Stomach (tissue), 4 donors: ENCODE data around the gene TSHZ1.

Experiments
- CTCF ChIP-seq, 7 experiments: fragments of 450-650 bp in 4 of 7; fragments of 200-600 bp in 3 of 7; sonication (generic) in 3 of 7; IDR thresholded peaks; one replicate each; pipeline ENCODE4 v1.5.1; 2016 to 2019; ENCODE audit warnings: antibody characterized with exemption in 7 of 7, control low read depth in 2 of 7, mild to moderate bottlenecking in 1 of 7
- EP300 ChIP-seq: sonication (generic); formaldehyde crosslinking; IDR thresholded peaks from one replicate; pipeline ENCODE4 v1.6.1; 2017; ENCODE audit warnings: antibody characterized with exemption
- POLR2A ChIP-seq, 4 donors: fragments of 450-650 bp; IDR thresholded peaks; one replicate each; pipeline ENCODE4 v1.6.1; 2016; ENCODE audit warnings: antibody characterized with exemption in 4 of 4, control low read depth in 2 of 4, mild to moderate bottlenecking in 1 of 4, moderate library complexity in 1 of 4

DNA sequence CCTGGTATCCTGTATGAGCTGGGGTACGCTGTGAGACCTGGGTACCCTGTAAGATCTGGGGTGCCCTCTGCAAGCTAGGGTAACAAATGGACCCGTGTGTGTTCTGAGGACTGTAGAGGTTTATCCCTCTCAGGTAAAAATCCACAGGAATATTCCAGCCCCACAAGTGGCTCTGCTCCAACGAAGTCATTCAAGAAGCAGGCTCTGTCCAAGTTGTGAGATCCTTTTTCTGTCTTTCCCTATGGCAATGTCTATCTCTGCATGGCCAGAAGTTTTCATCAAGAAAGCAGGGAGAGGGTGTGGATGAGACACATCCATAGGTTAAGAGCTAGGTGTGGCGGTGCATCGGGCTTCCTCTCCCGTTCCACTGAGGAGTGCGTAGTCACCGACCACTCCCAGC, 44.7 kb upstream of the TSHZ1 start:
- TF ChIP-seq CTCF (IDR thresholded peaks at IDR 0.05), result no peak
- TF ChIP-seq POLR2A (IDR thresholded peaks at IDR 0.05), result no peak
- no peak for TF ChIP-seq EP300
